ENCODE measurements around the gene ABCA7. TPM values are rescaled to one million over a fixed set of nuclear protein-coding genes. Genes with fewer than 3 reads are reported as not detected.

ABCA7 gene
- 7.2 to 11.6 TPM (median 10.6 TPM) in 5 replicates for total RNA-seq (2022; extraction: Qiagen RNA extraction)

GRCh38 chr19:1039646-1040475 lies at the start of gene ABCA7:
TSS of gene ABCA7 (plus strand) at chr19:1040107. CDS start at chr19:1041362, 1,255 bp downstream.

GRCh38 chr19:1000095-1000494 lies 39.8 kb upstream of the ABCA7 start, which contains the start of gene GRIN3B:
TSS of gene GRIN3B (plus strand) at chr19:1000419. CDS start at chr19:1000438, 19 bp downstream.

GRCh38 chr19:1020868-1021425 lies 19.0 kb upstream of the ABCA7 start, which contains the start of gene TMEM259:
TSS of gene TMEM259 (minus strand) at chr19:1021123. CDS start at chr19:1020996, 127 bp downstream.

GRCh38 chr19:1025960-1026782 lies 13.7 kb upstream of the ABCA7 start, which contains the start of gene CNN2:
TSS of gene CNN2 (plus strand) at chr19:1026608. CDS start at chr19:1026662, 54 bp downstream.

GRCh38 chr19:1066748-1067340 lies 26.9 kb downstream of the ABCA7 start, which contains the start of gene ARHGAP45:
TSS of gene ARHGAP45 (plus strand) at chr19:1067167. CDS start at chr19:1067406, 239 bp downstream.

GRCh38 chr19:1094978-1095701 lies 55.2 kb downstream of the ABCA7 start, which contains the start of gene POLR2E:
TSS of gene POLR2E (minus strand) at chr19:1095375. CDS start at chr19:1095315, 60 bp downstream.

GRCh38 chr19:1103708-1104310 lies 63.9 kb downstream of the ABCA7 start, which contains the start of gene GPX4:
TSS of gene GPX4 (plus strand) at chr19:1103994. CDS start at chr19:1104044, 50 bp downstream.

Other genes with a start within 250 kb of the ABCA7 start
- gene PTBP1, start 242.7 kb upstream of the ABCA7 start, total RNA-seq (2022; extraction: Qiagen RNA extraction) = 212 to 223 TPM (median 220 TPM) in 5 replicates
- 3.6 to 5.1 TPM (median 4.5 TPM) in 5 replicates for gene PLPPR3, start 218.2 kb upstream of the ABCA7 start, total RNA-seq (2022; extraction: Qiagen RNA extraction)
- 0.21 to 0.54 TPM (median 0.25 TPM) in 5 replicates for gene AZU1, start 212.3 kb upstream of the ABCA7 start, total RNA-seq (2022; extraction: Qiagen RNA extraction)
- 0.27 to 0.56 TPM (median 0.34 TPM) in 5 replicates for gene PRTN3, start 199.1 kb upstream of the ABCA7 start, total RNA-seq (2022; extraction: Qiagen RNA extraction)
- gene ELANE, start 187.8 kb upstream of the ABCA7 start, total RNA-seq (2022; extraction: Qiagen RNA extraction) = 0.12 TPM in 1 of 5 replicates, not detected in the others
- gene CFD, start 180.4 kb upstream of the ABCA7 start, total RNA-seq (2022; extraction: Qiagen RNA extraction) = 8.5 to 24.7 TPM (median 24.1 TPM) in 5 replicates
- gene MED16, start 146.9 kb upstream of the ABCA7 start, total RNA-seq (2022; extraction: Qiagen RNA extraction) = 11.3 to 22.3 TPM (median 21.5 TPM) in 5 replicates
- not detected in 5 replicates for gene RNU6-9, start 146.6 kb upstream of the ABCA7 start, total RNA-seq (2022; extraction: Qiagen RNA extraction)
- 25.4 to 43.0 TPM (median 40.9 TPM) in 5 replicates for gene R3HDM4, start 126.9 kb upstream of the ABCA7 start, total RNA-seq (2022; extraction: Qiagen RNA extraction)
- 0.14 to 0.82 TPM (median 0.52 TPM) in 5 replicates for gene KISS1R, start 122.8 kb upstream of the ABCA7 start, total RNA-seq (2022; extraction: Qiagen RNA extraction)
- 5.1 to 6.6 TPM (median 6.1 TPM) in 5 replicates for gene ARID3A, start 114.1 kb upstream of the ABCA7 start, total RNA-seq (2022; extraction: Qiagen RNA extraction)
- gene WDR18, start 55.8 kb upstream of the ABCA7 start, total RNA-seq (2022; extraction: Qiagen RNA extraction) = 41.6 to 74.7 TPM (median 68.5 TPM) in 5 replicates
- gene GRIN3B, start 39.7 kb upstream of the ABCA7 start, total RNA-seq (2022; extraction: Qiagen RNA extraction) = 1.5 to 3.4 TPM (median 2.6 TPM) in 5 replicates
- gene TMEM259, start 19.0 kb upstream of the ABCA7 start, total RNA-seq (2022; extraction: Qiagen RNA extraction) = 64.9 to 127 TPM (median 121 TPM) in 5 replicates
- gene RNU6-2, start 18.6 kb upstream of the ABCA7 start, total RNA-seq (2022; extraction: Qiagen RNA extraction) = not detected in 5 replicates
- gene CNN2, start 13.5 kb upstream of the ABCA7 start, total RNA-seq (2022; extraction: Qiagen RNA extraction) = 49.8 to 59.3 TPM (median 58.6 TPM) in 5 replicates
- 1.7 to 2.7 TPM (median 2.6 TPM) in 5 replicates for gene ARHGAP45, start 27.1 kb downstream of the ABCA7 start, total RNA-seq (2022; extraction: Qiagen RNA extraction)
- gene POLR2E, start 55.3 kb downstream of the ABCA7 start, total RNA-seq (2022; extraction: Qiagen RNA extraction) = 187 to 252 TPM (median 237 TPM) in 5 replicates
- 409 to 501 TPM (median 496 TPM) in 5 replicates for gene GPX4, start 63.9 kb downstream of the ABCA7 start, total RNA-seq (2022; extraction: Qiagen RNA extraction)
- gene SBNO2, start 134.2 kb downstream of the ABCA7 start, total RNA-seq (2022; extraction: Qiagen RNA extraction) = 28.1 to 47.8 TPM (median 46.9 TPM) in 5 replicates
- 28.4 to 40.6 TPM (median 39.4 TPM) in 5 replicates for gene STK11, start 165.7 kb downstream of the ABCA7 start, total RNA-seq (2022; extraction: Qiagen RNA extraction)
- gene CBARP, start 197.9 kb downstream of the ABCA7 start, total RNA-seq (2022; extraction: Qiagen RNA extraction) = 2.3 to 4.9 TPM (median 4.5 TPM) in 5 replicates
- 80.9 to 184 TPM (median 172 TPM) in 5 replicates for gene ATP5F1D, start 201.6 kb downstream of the ABCA7 start, total RNA-seq (2022; extraction: Qiagen RNA extraction)
- gene MIDN, start 208.5 kb downstream of the ABCA7 start, total RNA-seq (2022; extraction: Qiagen RNA extraction) = 38.8 to 50.5 TPM (median 43.1 TPM) in 5 replicates
- 90.2 to 178 TPM (median 95.7 TPM) in 5 replicates for gene CIRBP, start 229.2 kb downstream of the ABCA7 start, total RNA-seq (2022; extraction: Qiagen RNA extraction)
- gene FAM174C, start 235.4 kb downstream of the ABCA7 start, total RNA-seq (2022; extraction: Qiagen RNA extraction) = 49.5 to 105 TPM (median 87.7 TPM) in 5 replicates
- 1.2 to 2.6 TPM (median 1.6 TPM) in 5 replicates for gene EFNA2, start 245.8 kb downstream of the ABCA7 start, total RNA-seq (2022; extraction: Qiagen RNA extraction)